HepG2 (cell line): ENCODE measurements around the gene PTPRD. TPM values are rescaled to one million over a fixed set of nuclear protein-coding genes. Genes with fewer than 3 reads are reported as not detected.

Experiments
- ATAC-seq: fragments of 200-7000 bp; cut with Tn5 transposase; 3 replicates; pipeline ENCODE4 v1.9.1; 2020; ENCODE audit warnings: mild to moderate bottlenecking, moderate library complexity
- BruUV-seq: library from RNA; stranded (reverse); fragments of 400-500 nt; replicated peaks from 2 replicates; lab custom pipeline; 2021; lab: Mats Ljungman, UMichigan
- CTCF ChIA-PET: fragments of 300-600 bp; formaldehyde crosslinking; extraction: SDS; loops from one replicate; lab custom pipeline; 2021; ENCODE audit warnings: low total read pairs, inconsistent platforms, low intra/inter-chr PET ratio; lab: Yijun Ruan, JAX
- POLR2A ChIA-PET: fragments of 350-600 bp; sonication (Branson Sonifier 250); formaldehyde crosslinking; loops from one replicate; lab custom pipeline; 2020; ENCODE audit warnings: antibody characterized with exemption, inconsistent platforms; lab: Yijun Ruan, JAX
- DNase-seq: peaks from one replicate; pipeline ENCODE4 v3.0.0-alpha.2; 2015; ENCODE audit warnings: low spot score
- FAIRE-seq: peaks from 3 replicates; lab custom pipeline; 2011; peaks lifted over from hg19 to GRCh38; lab: Jason Lieb, UNC
- H2AFZ ChIP-seq: one replicate; pipeline ENCODE4 v1.6.1; 2011; ENCODE audit warnings: low read length, inconsistent platforms
- H3K27ac ChIP-seq: fragments of 300-600 bp; 3 replicates; pipeline ENCODE4 v1.8.0; 2011; ENCODE audit warnings: mixed run types, mild to moderate bottlenecking, mixed read lengths, low read length, inconsistent platforms; ENCODE audit not compliant: insufficient read depth; ENCODE audit errors: extremely low read length
- H3K27me3 ChIP-seq, 2 experiments: fragments of 200-600 bp in 1 of 2; 2 replicates in 1 of 2; 3 replicates in 1 of 2; pipeline versions ENCODE4 v1.6.0 to v1.8.0; 2011; ENCODE audit warnings: low read length in 2 of 2, mild to moderate bottlenecking in 2 of 2, moderate library complexity in 2 of 2, inconsistent platforms in 1 of 2; ENCODE audit not compliant: insufficient read depth in 2 of 2, control insufficient read depth in 1 of 2
- H3K36me3 ChIP-seq, 2 experiments: fragments of 200-600 bp in 1 of 2; replicated peaks in 1 of 2; 2 replicates in 1 of 2; 3 replicates in 1 of 2; pipeline versions ENCODE4 v1.5.1 to v1.8.0; 2011; ENCODE audit warnings: low read length in 2 of 2, inconsistent platforms in 1 of 2; ENCODE audit not compliant: insufficient read depth in 2 of 2, control insufficient read depth in 1 of 2
- H3K4me1 ChIP-seq: 2 replicates; pipeline ENCODE4 v1.5.1; 2012; ENCODE audit warnings: low read length, inconsistent platforms; ENCODE audit not compliant: insufficient read depth
- H3K4me2 ChIP-seq: 2 replicates; pipeline ENCODE4 v1.6.0; 2011; ENCODE audit warnings: low read depth, low read length, inconsistent platforms
- H3K4me3 ChIP-seq, 3 experiments: fragments of 200-600 bp in 1 of 3; sonication (generic), shearing (Covaris generic) in 1 of 3; replicated peaks in 1 of 3; 2 replicates each; pipeline ENCODE4 v1.5.1; 2011 to 2016; ENCODE audit warnings: low read length in 3 of 3, inconsistent platforms in 2 of 3, low read depth in 2 of 3, mild to moderate bottlenecking in 2 of 3, control low read depth in 1 of 3, mixed read lengths in 1 of 3; ENCODE audit not compliant: insufficient read depth in 1 of 3
- H3K79me2 ChIP-seq: one replicate; pipeline ENCODE4 v1.6.1; 2011; ENCODE audit warnings: low read length, inconsistent platforms; ENCODE audit not compliant: insufficient read depth
- H3K9ac ChIP-seq: 2 replicates; pipeline ENCODE4 v1.6.0; 2011; ENCODE audit warnings: mild to moderate bottlenecking, low read depth, low read length, inconsistent platforms; ENCODE audit not compliant: insufficient read depth
- H3K9me3 ChIP-seq: 2 replicates; pipeline ENCODE4 v1.5.1; 2012; ENCODE audit warnings: mild to moderate bottlenecking, low read length
- H4K20me1 ChIP-seq: 2 replicates; pipeline ENCODE4 v1.6.0; 2011; ENCODE audit warnings: inconsistent platforms, mild to moderate bottlenecking, low read length, moderate library complexity; ENCODE audit not compliant: insufficient read depth
- DPF2 ChIP-seq: sonication (generic); formaldehyde crosslinking; IDR thresholded peaks from 2 replicates; pipeline ENCODE4 v1.4.0; 2020; ENCODE audit warnings: mild to moderate bottlenecking, low read depth, missing genetic modification reagents, borderline replicate concordance
- ELF4 ChIP-seq: sonication (generic); formaldehyde crosslinking; IDR thresholded peaks from 2 replicates; pipeline ENCODE4 v1.5.0; 2020; ENCODE audit warnings: missing genetic modification reagents, mild to moderate bottlenecking, moderate library complexity, borderline replicate concordance
- ISX ChIP-seq: sonication (generic); formaldehyde crosslinking; conservative IDR thresholded peaks from 2 replicates; pipeline ENCODE4 v1.5.0; 2020; ENCODE audit warnings: missing genetic modification reagents
- KDM3A ChIP-seq: IDR thresholded peaks from 2 replicates; pipeline ENCODE4 v1.6.1; 2018; ENCODE audit warnings: low read depth, missing compliant biosample characterization
- KDM5B ChIP-seq: sonication (generic); formaldehyde crosslinking; IDR thresholded peaks from 2 replicates; pipeline ENCODE4 v1.4.0; 2020; ENCODE audit warnings: missing genetic modification reagents, mild to moderate bottlenecking, borderline replicate concordance
- MIER3 ChIP-seq: IDR thresholded peaks from 2 replicates; pipeline ENCODE4 v1.6.1; 2016; ENCODE audit warnings: missing compliant biosample characterization, borderline replicate concordance
- SIX1 ChIP-seq: sonication (generic); formaldehyde crosslinking; IDR thresholded peaks from 2 replicates; pipeline ENCODE4 v1.4.0; 2020; ENCODE audit warnings: missing genetic modification reagents, borderline replicate concordance
- TOE1 ChIP-seq: sonication (generic); formaldehyde crosslinking; IDR thresholded peaks from 2 replicates; pipeline ENCODE4 v1.4.0; 2020; ENCODE audit warnings: mild to moderate bottlenecking, missing genetic modification reagents
- XRCC5 ChIP-seq: fragments of 200-400 bp; formaldehyde crosslinking; optimal IDR thresholded peaks from 2 replicates; pipeline ENCODE3; 2017; ENCODE audit warnings: mild to moderate bottlenecking, low read length
- ZNF264 ChIP-seq: sonication (generic); formaldehyde crosslinking; IDR thresholded peaks from 2 replicates; pipeline ENCODE4 v1.4.0; 2020; ENCODE audit warnings: missing genetic modification reagents
- ZNF446 ChIP-seq: sonication (generic); formaldehyde crosslinking; IDR thresholded peaks from 2 replicates; pipeline ENCODE4 v1.5.0; 2020; ENCODE audit warnings: mild to moderate bottlenecking, missing genetic modification reagents
- ZNF546 ChIP-seq: sonication (generic); formaldehyde crosslinking; conservative IDR thresholded peaks from 2 replicates; pipeline ENCODE4 v1.8.1; 2023; ENCODE audit warnings: mild to moderate bottlenecking, missing genetic modification reagents
- ZNF569 ChIP-seq: sonication (generic); formaldehyde crosslinking; IDR thresholded peaks from 2 replicates; pipeline ENCODE4 v1.5.0; 2020; ENCODE audit warnings: mild to moderate bottlenecking, missing genetic modification reagents, moderate library complexity, borderline replicate concordance
- ZNF776 ChIP-seq: sonication (generic); formaldehyde crosslinking; IDR thresholded peaks from 2 replicates; pipeline ENCODE4 v1.4.0; 2020; ENCODE audit warnings: mild to moderate bottlenecking, missing genetic modification reagents
- ZNF780A ChIP-seq: sonication (generic); formaldehyde crosslinking; IDR thresholded peaks from 2 replicates; pipeline ENCODE4 v1.8.0; 2022; ENCODE audit warnings: mild to moderate bottlenecking, missing genetic modification reagents, moderate library complexity
- WGBS: methylation state at CpG from one replicate; pipeline ENCODE4 v1.1.6; 2017; ENCODE audit warnings: low lambda C conversion rate; 5-methylcytosine and 5-hydroxymethylcytosine counted together
- in situ Hi-C: cut with HindIII; loops from 2 replicates; pipeline ENCODE4 v1.10.0; 2017; ENCODE audit warnings: low pct_unique_long_range_greater_than_20kb; ENCODE audit not compliant: extremely low pct_ligation_motif_present
- intact Hi-C: fragments of 100-400 bp; cut with micrococcal nuclease; formaldehyde crosslinking; loops from one replicate; pipeline ENCODE4 v1.10.0; 2022; ENCODE audit not compliant: unreplicated experiment
- polyA plus RNA-seq, 8 experiments: library from polyadenylated mRNA; depleted of rRNA in 3 of 8; stranded (reverse) in 7 of 8; unstranded in 1 of 8; fragments of >200 nt; fragmentation: Illumina TruSeq in 4 of 8; extraction: Trizol in 4 of 8; gene quantifications; 2 replicates each; pipeline versions ENCODE4 v1.2.1 to v1.2.3, GENCODE V29; 2011 to 2016; ENCODE audit warnings: low read depth in 4 of 8, missing spikeins in 1 of 8, mixed read lengths in 1 of 8; ENCODE audit not compliant: insufficient read depth in 1 of 8
- total RNA-seq, 5 experiments: library from RNA; depleted of rRNA; stranded (reverse); fragments of >200 nt; fragmentation: Illumina TruSeq; extraction: Trizol; gene quantifications; 2 replicates each; pipeline ENCODE4 v1.2.3, GENCODE V29; 2016; ENCODE audit warnings: low read depth in 1 of 5
- TF ChIP-seq, protein P1 (sequence below): sonication (generic); formaldehyde crosslinking; IDR thresholded peaks from 2 replicates; pipeline ENCODE4 v1.4.0; 2020; ENCODE audit warnings: mild to moderate bottlenecking, low read depth, missing genetic modification reagents

The PTPRD gene
- total and polyA plus RNA-seq, 2 of the 13 experiments (the other 11 are each of a cell fraction or from before 2014, with no cell fraction given), result 0.05 TPM; not detected in 1

DNA sequence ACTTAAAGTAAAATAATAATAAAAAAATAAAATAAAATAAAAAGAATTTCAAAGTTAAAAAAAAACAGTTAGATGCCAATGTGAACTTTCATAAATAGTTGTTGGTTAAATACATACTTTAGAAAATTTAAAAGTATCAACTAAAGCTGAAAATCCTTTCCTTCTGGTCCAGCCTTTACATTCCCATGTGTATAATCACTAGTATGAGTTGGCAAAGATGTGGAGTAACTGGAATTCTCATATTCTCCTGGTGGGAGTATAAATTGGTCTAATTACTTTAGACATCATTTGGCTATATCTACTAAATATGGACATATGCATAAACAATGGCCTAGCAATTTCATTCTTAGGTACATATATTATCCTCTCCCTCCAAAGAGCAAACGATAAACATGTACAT is 619.9 kb downstream of the PTPRD start:
- no peak for ATAC-seq
- BruUV-seq, result no TSS peak
- intact Hi-C loops, result no loop called here

DNA sequence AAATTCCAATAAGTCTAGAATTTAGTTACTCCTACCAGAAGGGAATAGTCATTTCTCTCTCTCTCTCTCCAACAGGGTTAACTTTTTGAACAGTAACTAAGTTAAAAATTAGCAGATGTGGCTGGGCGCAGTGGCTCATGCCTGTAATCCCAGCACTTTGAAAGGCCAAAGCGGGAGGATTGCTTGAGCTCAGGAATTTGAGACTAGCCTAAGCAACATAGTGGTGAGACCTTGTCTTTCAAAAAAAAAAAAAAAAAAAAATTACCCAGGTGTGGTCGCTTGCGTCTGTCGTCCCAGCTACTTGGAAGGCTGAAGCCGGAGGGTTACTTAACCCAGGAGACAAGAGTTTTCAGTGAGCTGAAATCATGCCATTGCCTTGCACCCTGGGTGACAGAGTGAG is 639.7 kb downstream of the PTPRD start:
- Histone ChIP-seq H3K9me3 (no peaks in the 10 kb centered on the region), H3K36me3 (no peaks in the 10 kb centered on the region), H3K79me2 (no peaks in the 10 kb centered on the region), H3K4me2 (no peak overlapping the region), H3K27me3 (no peaks in the 10 kb centered on the region), H4K20me1 (no peaks in the 10 kb centered on the region), H3K4me1 (no peaks in the 10 kb centered on the region), H3K9ac (no peak overlapping the region), H2AFZ (no peak overlapping the region), H3K27ac (no peak overlapping the region), H3K4me3 (no peak overlapping the region)
- intact Hi-C loops, result no loop called here
- CTCF ChIA-PET, result no interaction called here
- BruUV-seq, result no TSS peak
- ATAC-seq (no peak), FAIRE-seq (no peak), DNase-seq (no peak)
- TF ChIP-seq SIX1 (CRISPR knock-in tag) (no peak), ZNF446 (no peak), ELF4 (no peak), TOE1 (CRISPR knock-in tag) (no peak), ZNF569 (CRISPR knock-in tag) (no peak), MIER3 (CRISPR knock-in tag) (no peak), KDM5B (CRISPR knock-in tag) (no peak), ZNF546 (CRISPR knock-in tag) (no peak), ISX (no peak), KDM3A (CRISPR knock-in tag) (no peak)
- in situ Hi-C loops, result no loop called here
- 5% methylated on average over 6 of the region's 6 CpGs for WGBS
- POLR2A ChIA-PET, result no interaction called here

More for the DNA sequence above, 619.9 kb downstream of the PTPRD start:
- Histone ChIP-seq H3K9me3 (no peaks in the 10 kb centered on the region), H3K27ac (no peak overlapping the region), H3K36me3 (no peaks in the 10 kb centered on the region), H3K4me3 (no peak overlapping the region), H3K4me2 (no peak overlapping the region), H3K79me2 (no peaks in the 10 kb centered on the region), H2AFZ (no peak overlapping the region), H3K27me3 (no peaks in the 10 kb centered on the region), H3K9ac (no peak overlapping the region), H3K4me1 (no peaks in the 10 kb centered on the region), H4K20me1 (no peaks in the 10 kb centered on the region)
- ChIA-PET POLR2A (no interaction called here), CTCF (no interaction called here)
- DNase-seq (no peak), FAIRE-seq (no peak)
- in situ Hi-C loops, result no loop called here
- TF ChIP-seq, protein P1, sequence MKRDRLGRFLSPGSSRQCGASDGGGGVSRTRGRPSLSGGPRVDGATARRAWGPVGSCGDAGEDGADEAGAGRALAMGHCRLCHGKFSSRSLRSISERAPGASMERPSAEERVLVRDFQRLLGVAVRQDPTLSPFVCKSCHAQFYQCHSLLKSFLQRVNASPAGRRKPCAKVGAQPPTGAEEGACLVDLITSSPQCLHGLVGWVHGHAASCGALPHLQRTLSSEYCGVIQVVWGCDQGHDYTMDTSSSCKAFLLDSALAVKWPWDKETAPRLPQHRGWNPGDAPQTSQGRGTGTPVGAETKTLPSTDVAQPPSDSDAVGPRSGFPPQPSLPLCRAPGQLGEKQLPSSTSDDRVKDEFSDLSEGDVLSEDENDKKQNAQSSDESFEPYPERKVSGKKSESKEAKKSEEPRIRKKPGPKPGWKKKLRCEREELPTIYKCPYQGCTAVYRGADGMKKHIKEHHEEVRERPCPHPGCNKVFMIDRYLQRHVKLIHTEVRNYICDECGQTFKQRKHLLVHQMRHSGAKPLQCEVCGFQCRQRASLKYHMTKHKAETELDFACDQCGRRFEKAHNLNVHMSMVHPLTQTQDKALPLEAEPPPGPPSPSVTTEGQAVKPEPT (CRISPR knock-in tag), result no peak
- TF ChIP-seq XRCC5, result no peak
- TF ChIP-seq DPF2 (CRISPR knock-in tag), result no peak
- no peak for TF ChIP-seq ZNF776 (CRISPR knock-in tag)
- TF ChIP-seq ZNF780A, result no peak
- no peak for TF ChIP-seq ZNF264 (CRISPR knock-in tag)
- 0% methylated on average over 1 of the region's 1 CpG for WGBS
